Left ventricle myocardium inferior (tissue), 1 donor: ENCODE results near the gene TSPAN3. TPM values are rescaled to one million over a fixed set of nuclear protein-coding genes. Genes with fewer than 3 reads are reported as not detected.

Source experiments
- DNase-seq: peaks from one replicate; pipeline ENCODE4 v3.0.0-alpha.2; 2020
- H3K27ac ChIP-seq: fragments of 200-600 bp; replicated peaks from 2 replicates; pipeline ENCODE4 v1.8.0; 2021
- H3K27me3 ChIP-seq: fragments of 200-600 bp; 2 replicates; pipeline ENCODE4 v1.8.0; 2021; ENCODE audit warnings: low read depth
- H3K36me3 ChIP-seq: fragments of 200-600 bp; 2 replicates; pipeline ENCODE4 v1.8.0; 2021
- H3K4me1 ChIP-seq: fragments of 200-600 bp; 2 replicates; pipeline ENCODE4 v1.8.0; 2021
- H3K4me3 ChIP-seq: fragments of 200-600 bp; 2 replicates; pipeline ENCODE4 v1.8.0; 2021; ENCODE audit warnings: mild to moderate bottlenecking, moderate library complexity
- H3K9me3 ChIP-seq: fragments of 200-600 bp; replicated peaks from 2 replicates; pipeline ENCODE4 v1.8.0; 2021
- intact Hi-C: fragments of 100-400 bp; cut with micrococcal nuclease; formaldehyde crosslinking; loops from one replicate; pipeline ENCODE4 v1.11.0; 2022
- total RNA-seq: library from RNA; stranded (reverse); fragmentation: NEBNext Ultra II Directional; extraction: Animal tissue kit (Norgen Biotek cat#: 25700); gene quantifications from one replicate; pipeline ENCODE4 v1.2.1, GENCODE V29; 2021
- TF ChIP-seq, protein P1 (sequence below): fragments of 200-600 bp; IDR thresholded peaks from 2 replicates; pipeline ENCODE4 v1.8.0; 2021; ENCODE audit warnings: antibody characterized with exemption, mild to moderate bottlenecking, borderline replicate concordance
- donor health status: DM: no; HTN: yes; CAD: no; lungs with severe emphysema.

The TSPAN3 gene
- total RNA-seq, 1 donor from 2014 or later: 98.6 TPM

DNA sequence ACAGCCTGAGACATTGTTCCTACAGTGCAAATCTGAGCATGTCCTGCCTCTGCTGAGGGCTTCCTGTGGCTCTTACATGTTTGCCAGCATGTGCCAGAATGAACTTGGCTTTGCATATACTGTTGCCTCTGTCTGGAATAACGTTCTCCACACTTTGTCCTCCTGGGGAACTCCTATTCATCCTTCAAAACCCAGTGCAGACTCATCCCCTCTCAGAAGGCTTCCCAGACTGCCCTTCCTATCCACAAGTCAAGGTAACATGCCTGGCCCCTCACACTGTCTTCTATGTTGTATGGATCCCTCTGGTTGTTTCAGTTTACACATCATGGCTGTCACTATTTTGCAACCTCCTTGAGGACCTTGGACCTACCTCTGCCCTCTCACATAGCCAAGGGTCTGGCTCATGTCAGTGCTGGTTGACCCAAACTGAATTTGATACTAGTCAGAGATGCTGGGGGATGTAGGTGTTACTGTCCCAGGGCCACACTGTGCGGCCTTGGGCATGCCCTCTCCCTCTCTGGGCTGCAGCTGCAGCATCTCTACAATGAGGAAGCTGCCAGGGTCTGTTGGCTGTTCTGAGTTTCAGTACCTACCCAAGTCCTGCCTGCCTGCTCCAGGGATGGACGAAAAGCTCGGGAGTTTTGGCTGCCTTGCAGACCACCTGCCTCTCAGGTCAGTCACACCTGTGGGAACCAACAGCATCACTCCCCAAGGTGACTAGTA is 29.0 kb upstream of the TSPAN3 start:
- intact Hi-C loops: no loop called here
- Histone ChIP-seq H3K27ac (no peak overlapping the region), H3K27me3 (no peaks in the 10 kb centered on the region), H3K9me3 (no peaks in the 10 kb centered on the region), H3K4me3 (no peak overlapping the region), H3K36me3 (no peaks in the 10 kb centered on the region), H3K4me1 (peaks cover 17% of the 10 kb centered on the region)
- TF ChIP-seq, protein P1, sequence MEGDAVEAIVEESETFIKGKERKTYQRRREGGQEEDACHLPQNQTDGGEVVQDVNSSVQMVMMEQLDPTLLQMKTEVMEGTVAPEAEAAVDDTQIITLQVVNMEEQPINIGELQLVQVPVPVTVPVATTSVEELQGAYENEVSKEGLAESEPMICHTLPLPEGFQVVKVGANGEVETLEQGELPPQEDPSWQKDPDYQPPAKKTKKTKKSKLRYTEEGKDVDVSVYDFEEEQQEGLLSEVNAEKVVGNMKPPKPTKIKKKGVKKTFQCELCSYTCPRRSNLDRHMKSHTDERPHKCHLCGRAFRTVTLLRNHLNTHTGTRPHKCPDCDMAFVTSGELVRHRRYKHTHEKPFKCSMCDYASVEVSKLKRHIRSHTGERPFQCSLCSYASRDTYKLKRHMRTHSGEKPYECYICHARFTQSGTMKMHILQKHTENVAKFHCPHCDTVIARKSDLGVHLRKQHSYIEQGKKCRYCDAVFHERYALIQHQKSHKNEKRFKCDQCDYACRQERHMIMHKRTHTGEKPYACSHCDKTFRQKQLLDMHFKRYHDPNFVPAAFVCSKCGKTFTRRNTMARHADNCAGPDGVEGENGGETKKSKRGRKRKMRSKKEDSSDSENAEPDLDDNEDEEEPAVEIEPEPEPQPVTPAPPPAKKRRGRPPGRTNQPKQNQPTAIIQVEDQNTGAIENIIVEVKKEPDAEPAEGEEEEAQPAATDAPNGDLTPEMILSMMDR: no peak
- DNase-seq: no peak

DNA sequence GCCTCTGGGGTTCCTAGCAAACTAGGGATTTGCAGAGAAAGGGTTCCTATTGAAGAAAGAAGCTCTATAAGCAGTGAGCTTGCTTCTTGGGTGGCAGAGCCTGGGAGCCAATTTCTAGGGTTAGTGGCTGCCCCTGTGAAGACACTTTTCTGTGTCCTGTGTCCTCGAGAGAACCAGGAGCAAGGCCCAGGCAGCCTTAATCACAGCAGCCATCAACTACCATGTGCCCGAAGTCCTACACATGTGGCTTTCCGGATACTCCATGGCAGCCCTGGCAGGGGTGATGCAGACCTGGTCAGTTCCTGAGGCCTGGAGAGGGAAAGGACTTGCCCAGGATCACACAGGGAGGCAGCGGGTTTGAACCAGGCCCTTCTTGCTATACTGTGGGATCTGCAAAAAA is 27.7 kb upstream of the TSPAN3 start:
- Histone ChIP-seq H3K27me3 (no peaks in the 10 kb centered on the region), H3K36me3 (no peaks in the 10 kb centered on the region), H3K27ac (no peak overlapping the region), H3K4me3 (no peak overlapping the region), H3K4me1 (peaks cover 4% of the 10 kb centered on the region), H3K9me3 (no peaks in the 10 kb centered on the region)
- DNase-seq: no peak
- intact Hi-C loops: no loop called here
- TF ChIP-seq, protein P1: no peak

DNA sequence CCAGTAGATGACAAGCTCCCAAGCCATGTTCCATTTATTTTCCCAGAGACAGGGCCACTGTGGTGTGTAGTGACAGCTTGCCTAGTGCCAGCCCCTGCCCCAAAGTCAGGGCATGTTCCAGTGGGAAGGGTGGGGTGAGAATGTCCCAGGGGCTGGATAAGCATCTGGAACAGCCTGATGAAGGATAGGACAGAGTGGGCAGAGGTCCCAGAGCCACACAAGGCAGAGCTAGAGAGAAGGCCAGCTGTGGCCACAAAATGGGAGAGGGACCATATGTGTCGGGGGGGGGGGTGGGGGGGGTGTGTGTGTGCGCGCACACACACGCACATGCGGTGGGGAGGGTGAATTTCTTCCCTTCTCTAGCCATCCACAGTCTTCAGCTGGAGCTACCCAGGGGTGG is 27.0 kb upstream of the TSPAN3 start:
- intact Hi-C loops: no loop called here
- DNase-seq: no peak
- TF ChIP-seq, protein P1: no peak

DNA sequence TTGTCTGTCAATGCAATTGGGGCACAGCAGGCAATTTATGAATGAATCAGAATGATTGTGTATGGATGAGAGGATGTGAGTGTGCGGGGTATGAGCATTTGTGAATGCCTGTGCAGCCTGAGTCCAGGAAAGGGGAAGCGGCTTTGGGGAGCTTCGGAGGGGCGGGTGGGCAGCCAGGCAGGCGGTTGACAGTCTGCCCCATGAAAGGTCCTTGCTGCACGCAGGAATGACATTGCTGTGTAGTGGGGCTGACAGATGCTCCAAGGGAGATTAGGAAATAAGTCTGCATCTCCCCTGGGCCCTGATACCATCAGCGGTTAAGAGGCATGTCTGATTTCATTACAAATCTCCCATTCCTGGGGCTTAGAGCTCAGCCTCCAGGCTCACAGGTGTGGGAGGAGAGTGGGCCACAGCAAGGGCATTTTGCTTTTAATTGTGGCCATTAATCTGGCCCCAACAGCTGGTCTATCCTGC is 26.4 kb upstream of the TSPAN3 start:
- Histone ChIP-seq H3K27me3 (no peaks in the 10 kb centered on the region), H3K27ac (no peak overlapping the region), H3K9me3 (no peaks in the 10 kb centered on the region), H3K36me3 (no peaks in the 10 kb centered on the region), H3K4me3 (no peak overlapping the region), H3K4me1 (no peaks in the 10 kb centered on the region)
- no peak for DNase-seq
- intact Hi-C loops: no loop called here
- TF ChIP-seq, protein P1: no peak

More for the DNA sequence above, 27.0 kb upstream of the TSPAN3 start:
- no peak overlapping the region for H3K4me3 ChIP-seq
- no peaks in the 10 kb centered on the region for H3K9me3 ChIP-seq
- no peaks in the 10 kb centered on the region for H3K4me1 ChIP-seq
- H3K36me3 ChIP-seq: no peaks in the 10 kb centered on the region
- H3K27ac ChIP-seq: no peak overlapping the region
- H3K27me3 ChIP-seq: no peaks in the 10 kb centered on the region

DNA sequence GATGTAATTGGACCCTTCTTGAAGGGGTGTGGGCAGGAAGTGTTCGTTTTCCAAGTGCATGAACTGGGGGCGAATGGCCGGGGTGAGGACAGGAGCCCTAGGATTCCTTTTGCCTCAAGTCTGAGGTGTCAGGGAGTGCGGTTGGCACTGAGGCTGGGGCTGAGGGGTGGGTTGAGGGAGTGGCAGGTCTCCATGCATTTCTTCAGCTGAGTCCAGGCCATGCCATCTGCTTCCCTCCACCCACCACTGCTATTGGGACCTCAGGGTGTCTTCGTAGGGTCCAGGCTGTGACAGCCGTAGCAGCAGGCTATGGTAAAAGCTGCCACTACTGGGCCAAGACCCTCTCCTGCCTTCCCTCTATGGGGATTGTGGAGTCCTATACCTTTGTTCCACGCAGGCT is 25.6 kb upstream of the TSPAN3 start:
- no peaks in the 10 kb centered on the region for H3K4me1 ChIP-seq
- TF ChIP-seq, protein P1: no peak
- H3K27ac ChIP-seq: no peak overlapping the region
- H3K27me3 ChIP-seq: no peaks in the 10 kb centered on the region
- no peaks in the 10 kb centered on the region for H3K36me3 ChIP-seq
- no peak for DNase-seq
- intact Hi-C loops: no loop called here
- no peak overlapping the region for H3K4me3 ChIP-seq
- H3K9me3 ChIP-seq: no peaks in the 10 kb centered on the region
